ENCODE results near the gene BAHCC1.

DNA sequence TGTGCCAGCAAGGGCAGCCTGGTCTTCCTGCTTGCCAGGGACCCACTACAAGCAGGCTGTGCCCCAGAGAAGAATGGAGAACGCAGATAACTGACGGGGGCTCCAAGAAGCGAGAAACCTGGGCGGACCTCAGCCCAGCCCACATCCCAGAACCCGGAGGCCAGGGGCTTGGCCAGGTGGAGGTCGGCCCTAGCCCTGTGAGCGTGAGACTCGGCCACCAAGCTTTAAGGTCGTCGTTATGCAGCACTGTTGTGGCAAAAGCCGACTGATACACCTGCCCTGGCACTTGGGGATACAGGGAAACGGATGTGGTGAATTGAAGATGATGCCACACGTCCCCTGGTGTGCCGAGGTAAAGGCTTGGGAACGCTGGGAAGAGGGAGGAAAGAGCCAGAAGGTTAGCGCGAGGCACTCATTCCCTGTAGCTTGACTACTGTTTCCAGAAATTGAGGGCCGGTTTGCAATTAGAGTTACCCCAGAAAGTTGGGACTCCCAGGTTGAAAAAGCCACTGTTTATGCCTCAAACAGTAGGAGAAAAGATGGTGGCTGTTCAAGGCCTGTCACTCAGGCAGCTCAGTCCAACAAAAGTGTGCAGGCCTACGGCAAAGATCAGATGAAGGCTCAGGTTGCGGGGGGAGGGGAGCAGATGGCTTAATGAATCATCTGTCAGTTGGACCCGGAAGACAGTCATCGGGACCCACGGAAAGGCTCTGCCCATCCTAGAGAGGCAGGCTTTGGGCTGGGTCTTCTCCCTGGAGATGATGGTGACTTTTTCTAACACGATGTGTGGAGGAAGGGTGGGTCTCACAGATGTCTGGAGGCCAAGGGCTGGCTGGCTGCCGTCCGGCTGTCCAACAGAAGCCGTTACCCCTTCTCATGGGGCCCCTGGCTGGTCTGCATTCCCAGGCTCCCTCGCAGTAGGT is 45.6 kb upstream of the BAHCC1 start:
- TF ChIP-seq CTCF (conservative IDR thresholded peaks at IDR 0.05; ENCODE audit: low read depth, low read length) (no peak), EZH2phosphoT487 (IDR thresholded peaks at IDR 0.05; ENCODE audit: borderline replicate concordance, low read length) (no peak)
